Testis (tissue), 3 donors: ENCODE measurements around the gene APOBEC3H. TPM values are rescaled to one million over a fixed set of nuclear protein-coding genes. Genes with fewer than 3 reads are reported as not detected.

Experiments
- DNase-seq: peaks from one replicate; pipeline ENCODE4 v3.0.0-alpha.2; 2019
- H3K27ac ChIP-seq, 2 donors: fragments of 200-600 bp; sonication (generic); one replicate each; pipeline ENCODE4 v1.5.1; 2019
- H3K27me3 ChIP-seq: fragments of 200-600 bp; sonication (generic); one replicate; pipeline ENCODE4 v1.5.1; 2019
- H3K36me3 ChIP-seq: fragments of 200-600 bp; sonication (generic); one replicate; pipeline ENCODE4 v1.5.1; 2017; ENCODE audit warnings: low read depth; ENCODE audit errors: missing control alignments
- H3K4me1 ChIP-seq: fragments of 200-600 bp; sonication (generic); one replicate; pipeline ENCODE4 v1.5.1; 2019
- H3K4me3 ChIP-seq, 2 donors: fragments of 200-600 bp; sonication (generic); one replicate each; pipeline ENCODE4 v1.5.1; 2017 to 2019
- H3K9me3 ChIP-seq: fragments of 200-600 bp; sonication (generic); one replicate; pipeline ENCODE4 v1.5.1; 2017
- CTCF ChIP-seq, 3 experiments: fragments of 450-650 bp in 2 of 3; fragments of 200-600 bp in 1 of 3; sonication (generic) in 1 of 3; IDR thresholded peaks; one replicate each; pipeline ENCODE4 v1.5.1; 2016 to 2019; ENCODE audit warnings: antibody characterized with exemption in 3 of 3, mild to moderate bottlenecking in 2 of 3, moderate library complexity in 1 of 3
- POLR2A ChIP-seq: fragments of 450-650 bp; IDR thresholded peaks from one replicate; pipeline ENCODE4 v1.6.1; 2017; ENCODE audit warnings: antibody characterized with exemption, mild to moderate bottlenecking, moderate library complexity
- WGBS, 2 donors: methylation state at CpG; one replicate each; pipeline ENCODE4 v1.1.5; 2018; 5-methylcytosine and 5-hydroxymethylcytosine counted together
- intact Hi-C: fragments of 100-400 bp; cut with DNase I; formaldehyde crosslinking; loops from one replicate; pipeline ENCODE4 v1.15.1; 2023; ENCODE audit warnings: low total_unique reads
- polyA plus RNA-seq: library from polyadenylated mRNA; stranded (reverse); fragments of 350-450 nt; fragmentation: Illumina TruSeq; extraction: RNeasy Lipid Tissue Mini Kit (QIAGEN cat#74804); gene quantifications from one replicate; pipeline ENCODE4 v1.2.3, GENCODE V29; 2014; ENCODE audit warnings: low read depth, low replicate concordance; ENCODE audit not compliant: insufficient read depth
- total RNA-seq, 2 donors: library from RNA; depleted of rRNA; stranded (reverse); fragments of >200 nt; gene quantifications; one replicate each; pipeline ENCODE4 v1.2.3, GENCODE V29; 2016

The APOBEC3H gene
- total and polyA plus RNA-seq, 3 donors from 2014 or later: 3.5 to 5.2 (median 3.6) TPM

GRCh38 chr22:39148026-39148726 lies 51.1 kb downstream of the APOBEC3H start:
- WGBS, 2 donors: 76 to 81% methylated on average over 11 to 16 of the region's 16 CpGs
- peak overlapping the region; percentile 74 to 98 for H3K27ac ChIP-seq
- H3K36me3 ChIP-seq: no peaks in the 10 kb centered on the region
- H3K27me3 ChIP-seq: no peaks in the 10 kb centered on the region
- no peak for DNase-seq
- peaks cover 33% of the 10 kb centered on the region for H3K4me1 ChIP-seq
- intact Hi-C loops: no loop called here
- no peak overlapping the region for H3K4me3 ChIP-seq
- H3K9me3 ChIP-seq: no peaks in the 10 kb centered on the region
- TF ChIP-seq CTCF (IDR thresholded peaks at IDR 0.05) (no peak), POLR2A (no peak)

- TF ChIP-seq CTCF (IDR thresholded peaks at IDR 0.05) (no peak), POLR2A (no peak)
- intact Hi-C loops: no loop called here
- Histone ChIP-seq H3K9me3 (no peaks in the 10 kb centered on the region), H3K27me3 (no peaks in the 10 kb centered on the region), H3K4me1 (peaks cover 33% of the 10 kb centered on the region), H3K27ac (peak overlapping the region; percentile 74 to 98), H3K4me3 (no peak overlapping the region), H3K36me3 (no peaks in the 10 kb centered on the region)
- DNase-seq: peak; percentile 50
- WGBS, 2 donors: 67 to 69% methylated on average over 5 to 9 of the region's 9 CpGs
These were observed 51.9 kb downstream of the APOBEC3H start for GRCh38 chr22:39148727-39149535.

GRCh38 chr22:39149915-39150847 lies 53.1 kb downstream of the APOBEC3H start:
- Histone ChIP-seq H3K4me3 (no peak overlapping the region), H3K4me1 (peaks cover 24% of the 10 kb centered on the region)

GRCh38 chr22:39150848-39151215 lies 53.8 kb downstream of the APOBEC3H start:
- 54 to 55% methylated on average over 6 of the region's 6 CpGs for WGBS, 2 donors
- no peak for DNase-seq
- intact Hi-C loops: no loop called here
- H3K36me3 ChIP-seq: no peaks in the 10 kb centered on the region
- no peak for TF ChIP-seq CTCF (IDR thresholded peaks at IDR 0.05)
- no peak for TF ChIP-seq POLR2A
- no peaks in the 10 kb centered on the region for H3K27me3 ChIP-seq
- H3K4me3 ChIP-seq: no peak overlapping the region
- H3K27ac ChIP-seq: peak overlapping the region; percentile 97 to 98
- peaks cover 24% of the 10 kb centered on the region for H3K4me1 ChIP-seq
- H3K9me3 ChIP-seq: no peaks in the 10 kb centered on the region

More at GRCh38 chr22:39149915-39150847, 53.1 kb downstream of the APOBEC3H start:
- no peaks in the 10 kb centered on the region for H3K9me3 ChIP-seq
- H3K27ac ChIP-seq: peak overlapping the region; percentile 97 to 98
- DNase-seq: no peak
- WGBS, 2 donors: 76 to 77% methylated on average over 15 to 16 of the region's 16 CpGs
- H3K27me3 ChIP-seq: no peaks in the 10 kb centered on the region
- intact Hi-C loops: no loop called here
- no peak for TF ChIP-seq POLR2A
- TF ChIP-seq CTCF (IDR thresholded peaks at IDR 0.05): no peak
- no peaks in the 10 kb centered on the region for H3K36me3 ChIP-seq
